ENCODE results near the gene SLC25A48.

SLC25A48 gene

GRCh38 chr5:135901633-135902032 is 67.2 kb downstream of the SLC25A48 start:
- no peak for TF ChIP-seq CTCF (IDR thresholded peaks at IDR 0.05)
- TF ChIP-seq ZFX (IDR thresholded peaks at IDR 0.05; ENCODE audit: borderline replicate concordance) = no peak
- no peak overlapping the region for H3K27ac ChIP-seq

- no peak overlapping the region for H3K27ac ChIP-seq
- TF ChIP-seq ZFX (IDR thresholded peaks at IDR 0.05; ENCODE audit: borderline replicate concordance) = no peak
Measured at GRCh38 chr5:135905144-135905543, 70.7 kb downstream of the SLC25A48 start.

DNA sequence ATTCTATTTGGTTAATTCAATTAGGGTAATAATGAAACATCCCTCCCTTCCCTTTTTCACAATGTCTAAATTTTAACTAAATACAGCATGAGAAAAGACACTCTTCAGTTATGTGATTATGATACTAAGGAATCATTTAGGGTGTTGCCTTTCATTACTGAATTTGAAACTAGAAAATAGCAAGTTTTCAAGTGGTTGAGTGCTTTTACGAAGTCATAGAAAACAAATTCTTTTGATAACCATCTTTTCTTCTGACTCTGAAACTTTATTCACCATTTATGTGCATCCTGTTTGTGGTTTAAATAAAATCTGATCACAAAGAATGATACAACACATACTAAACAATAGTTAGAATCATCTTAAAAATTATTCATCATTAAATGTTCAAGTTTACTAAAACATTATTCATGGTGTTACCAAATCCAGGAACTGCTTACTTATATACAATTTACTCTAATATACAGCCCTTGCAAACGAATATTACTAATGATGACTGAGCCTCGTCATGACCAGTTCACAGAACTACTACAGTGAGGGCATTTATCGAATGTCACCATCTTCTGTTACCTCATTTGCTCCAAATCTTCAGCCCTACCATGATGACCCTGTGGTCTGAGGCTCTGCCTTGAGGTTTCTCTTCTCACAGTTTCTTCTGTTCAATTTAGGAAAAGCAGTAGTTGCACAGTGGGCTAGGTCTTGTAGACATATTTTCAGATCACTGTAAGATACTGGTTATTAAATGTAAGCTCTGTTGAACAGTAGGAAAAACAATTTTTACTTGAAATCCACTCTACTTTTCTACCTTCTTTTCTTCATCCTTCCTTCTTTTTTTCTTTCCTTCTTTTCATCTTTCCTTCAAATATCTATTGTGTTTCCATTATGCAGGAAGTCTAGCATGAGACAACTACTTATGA is 79.5 kb downstream of the SLC25A48 start:
- TF ChIP-seq ZFX (IDR thresholded peaks at IDR 0.05; ENCODE audit: borderline replicate concordance) (no peak), CTCF (IDR thresholded peaks at IDR 0.05) (no peak)
- no peak overlapping the region for H3K27ac ChIP-seq

GRCh38 chr5:135915466-135916001 is 81.1 kb downstream of the SLC25A48 start:
- TF ChIP-seq CTCF (IDR thresholded peaks at IDR 0.05) (no peak), ZFX (IDR thresholded peaks at IDR 0.05; ENCODE audit: borderline replicate concordance) (no peak)
- H3K27ac ChIP-seq = no peak overlapping the region

- H3K27ac ChIP-seq = no peak overlapping the region
- TF ChIP-seq ZFX (IDR thresholded peaks at IDR 0.05; ENCODE audit: borderline replicate concordance) (no peak), CTCF (IDR thresholded peaks at IDR 0.05) (no peak)
Measured at GRCh38 chr5:135916638-135917263, 82.3 kb downstream of the SLC25A48 start.

DNA sequence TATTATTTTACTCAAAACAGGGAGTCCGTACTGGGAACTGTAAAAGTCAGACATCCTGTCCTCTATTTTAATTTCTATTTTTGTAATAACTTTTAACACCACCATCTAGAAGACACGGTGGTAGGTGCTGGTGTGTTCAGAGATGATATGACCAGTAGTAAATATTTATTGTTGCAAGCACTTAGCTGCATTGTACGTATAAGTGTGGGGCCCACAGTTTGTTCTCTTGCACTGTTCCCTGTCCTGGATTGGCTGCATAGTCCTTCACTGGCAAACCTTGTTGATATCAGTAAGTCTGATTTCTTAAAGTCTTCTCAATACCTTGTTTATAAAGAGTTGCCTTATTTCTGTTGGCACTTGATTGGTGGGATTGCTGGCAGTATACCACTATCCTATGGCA is 85.7 kb downstream of the SLC25A48 start:
- H3K27ac ChIP-seq = no peak overlapping the region
- TF ChIP-seq CTCF (IDR thresholded peaks at IDR 0.05) (no peak), ZFX (IDR thresholded peaks at IDR 0.05; ENCODE audit: borderline replicate concordance) (no peak)

- TF ChIP-seq ZFX (IDR thresholded peaks at IDR 0.05; ENCODE audit: borderline replicate concordance) (no peak), CTCF (IDR thresholded peaks at IDR 0.05) (no peak)
Measured at GRCh38 chr5:135921388-135921787, 86.9 kb downstream of the SLC25A48 start.

More at GRCh38 chr5:135921388-135921787, 86.9 kb downstream of the SLC25A48 start:
- no peak overlapping the region for H3K27ac ChIP-seq

Measured in 22Rv1 (cell line).